IMR-90 (cell line): ENCODE data around the gene EPS8. TPM values are rescaled to one million over a fixed set of nuclear protein-coding genes. Genes with fewer than 3 reads are reported as not detected.

Experiments used
- ATAC-seq: fragments of 200-7000 bp; cut with Tn5 transposase; 2 replicates; pipeline ENCODE4 v1.9.1; 2020; ENCODE audit warnings: low read depth, mild to moderate bottlenecking, moderate library complexity
- BruUV-seq: library from RNA; stranded (reverse); fragments of 400-500 nt; replicated peaks from 2 replicates; lab custom pipeline; 2021; lab: Mats Ljungman, UMichigan
- CTCF ChIA-PET: fragments of 300-600 bp; formaldehyde crosslinking; extraction: SDS; loops from one replicate; lab custom pipeline; 2021; ENCODE audit warnings: antibody characterized with exemption; lab: Yijun Ruan, JAX
- POLR2A ChIA-PET: fragments of 300-600 bp; sonication (Branson Sonifier 250); formaldehyde crosslinking; loops from one replicate; lab custom pipeline; 2022; ENCODE audit warnings: antibody characterized with exemption; ENCODE audit not compliant: unreplicated experiment; lab: Charles Lee
- DNase-seq: peaks from one replicate; pipeline ENCODE4 v3.0.0; 2013
- H2AFZ ChIP-seq: replicated peaks from 2 replicates; pipeline ENCODE3; 2013; ENCODE audit warnings: low read length, mild to moderate bottlenecking; ENCODE audit not compliant: poor library complexity
- H2AK5ac ChIP-seq: 2 replicates; pipeline ENCODE4 v1.6.1; 2013; ENCODE audit warnings: low read depth, low read length, inconsistent platforms
- H2AK9ac ChIP-seq: replicated peaks from 2 replicates; pipeline ENCODE3; 2013; ENCODE audit warnings: mild to moderate bottlenecking, low read depth, low read length, moderate library complexity; ENCODE audit not compliant: poor library complexity
- H2BK120ac ChIP-seq: 2 replicates; pipeline ENCODE4 v1.6.1; 2013; ENCODE audit warnings: low read depth, low read length, inconsistent platforms
- H2BK15ac ChIP-seq: 3 replicates; pipeline ENCODE4 v1.6.1; 2013; ENCODE audit warnings: low read depth, low read length, inconsistent platforms
- H2BK20ac ChIP-seq: 2 replicates; pipeline ENCODE4 v1.6.1; 2013; ENCODE audit warnings: low read depth, mild to moderate bottlenecking, inconsistent platforms, low read length, moderate library complexity
- H2BK5ac ChIP-seq: 2 replicates; pipeline ENCODE4 v1.6.1; 2013; ENCODE audit warnings: mild to moderate bottlenecking, low read depth, low read length, inconsistent platforms; ENCODE audit not compliant: poor library complexity, severe bottlenecking
- H3K14ac ChIP-seq: replicated peaks from 2 replicates; pipeline ENCODE4 v1.6.1; 2013; ENCODE audit warnings: low read depth, low read length, inconsistent platforms
- H3K18ac ChIP-seq: 2 replicates; pipeline ENCODE4 v1.6.1; 2013; ENCODE audit warnings: low read depth, low read length, control low read depth
- H3K23ac ChIP-seq: 2 replicates; pipeline ENCODE4 v1.6.1; 2013; ENCODE audit warnings: low read depth, low read length, inconsistent platforms
- H3K27ac ChIP-seq: 2 replicates; pipeline ENCODE4 v1.5.1; 2013; ENCODE audit warnings: mild to moderate bottlenecking, control low read depth, low read length; ENCODE audit not compliant: insufficient read depth
- H3K27me3 ChIP-seq: 2 replicates; pipeline ENCODE4 v1.6.1; 2013; ENCODE audit warnings: low read length; ENCODE audit not compliant: control insufficient read depth, insufficient read depth
- H3K36me3 ChIP-seq: 2 replicates; pipeline ENCODE4 v1.6.1; 2013; ENCODE audit warnings: low read length, mixed read lengths; ENCODE audit not compliant: control insufficient read depth, insufficient read depth
- H3K4ac ChIP-seq: 2 replicates; pipeline ENCODE4 v1.6.1; 2013; ENCODE audit warnings: low read depth, low read length, inconsistent platforms
- H3K4me1 ChIP-seq: 2 replicates; pipeline ENCODE4 v1.6.1; 2013; ENCODE audit warnings: low read length, mixed read lengths; ENCODE audit not compliant: control insufficient read depth, insufficient read depth
- H3K4me2 ChIP-seq: 2 replicates; pipeline ENCODE4 v1.6.1; 2013; ENCODE audit warnings: low read depth, mild to moderate bottlenecking, control low read depth, low read length, moderate library complexity
- H3K4me3 ChIP-seq: 2 replicates; pipeline ENCODE4 v1.5.1; 2013; ENCODE audit warnings: low read depth, mild to moderate bottlenecking, control low read depth, low read length, moderate library complexity; ENCODE audit not compliant: insufficient read depth
- H3K56ac ChIP-seq: 2 replicates; pipeline ENCODE4 v1.6.1; 2013; ENCODE audit warnings: low read length, inconsistent platforms; ENCODE audit not compliant: insufficient read depth; ENCODE audit errors: extremely low read depth
- H3K79me1 ChIP-seq, 2 experiments: 2 replicates each; pipeline ENCODE4 v1.6.1; 2013; ENCODE audit warnings: low read length in 2 of 2, inconsistent platforms in 1 of 2, low read depth in 1 of 2
- H3K9ac ChIP-seq: 2 replicates; pipeline ENCODE4 v1.6.1; 2013; ENCODE audit warnings: low read depth, low read length, control low read depth
- H3K9me1 ChIP-seq: 2 replicates; pipeline ENCODE4 v1.6.1; 2013; ENCODE audit warnings: low read length, inconsistent platforms; ENCODE audit not compliant: insufficient read depth
- H3K9me3 ChIP-seq: 2 replicates; pipeline ENCODE4 v1.6.1; 2013; ENCODE audit warnings: low read length; ENCODE audit not compliant: control insufficient read depth, insufficient read depth
- H4K20me1 ChIP-seq: 2 replicates; pipeline ENCODE4 v1.6.1; 2013; ENCODE audit warnings: low read length, inconsistent platforms; ENCODE audit not compliant: insufficient read depth
- H4K5ac ChIP-seq: 2 replicates; pipeline ENCODE4 v1.6.1; 2013; ENCODE audit warnings: mild to moderate bottlenecking, low read depth, low read length, control low read depth
- H4K8ac ChIP-seq, 2 experiments: 2 replicates each; pipeline ENCODE4 v1.6.1; 2013; ENCODE audit warnings: low read depth in 2 of 2, low read length in 2 of 2, control low read depth in 1 of 2, inconsistent platforms in 1 of 2
- H4K91ac ChIP-seq: 2 replicates; pipeline ENCODE4 v1.6.1; 2013; ENCODE audit warnings: low read depth, low read length, inconsistent platforms; ENCODE audit not compliant: insufficient read depth
- BHLHE40 ChIP-seq: fragments of 150-350 bp; IDR thresholded peaks from 2 replicates; pipeline ENCODE4 v1.6.1; 2016; ENCODE audit warnings: mild to moderate bottlenecking, low read depth, low read length
- CEBPB ChIP-seq: IDR thresholded peaks from 2 replicates; pipeline ENCODE4 v1.6.1; 2012; ENCODE audit warnings: low read depth, low read length, improper control_type of control experiment
- CHD1 ChIP-seq: IDR thresholded peaks from 2 replicates; pipeline ENCODE4 v1.6.1; 2012; ENCODE audit warnings: low read depth, low read length, improper control_type of control experiment
- FOS ChIP-seq: fragments of 150-350 bp; IDR thresholded peaks from 2 replicates; pipeline ENCODE4 v1.6.1; 2016; ENCODE audit warnings: low read depth, low read length
- MAFK ChIP-seq: IDR thresholded peaks from 2 replicates; pipeline ENCODE4 v1.6.1; 2012; ENCODE audit warnings: low read depth, low read length, improper control_type of control experiment
- MAZ ChIP-seq: IDR thresholded peaks from 2 replicates; pipeline ENCODE4 v1.6.1; 2012; ENCODE audit warnings: low read depth, mild to moderate bottlenecking, low read length, improper control_type of control experiment, moderate library complexity, borderline replicate concordance
- MXI1 ChIP-seq: IDR thresholded peaks from 2 replicates; pipeline ENCODE4 v1.6.1; 2012; ENCODE audit warnings: low read depth, mild to moderate bottlenecking, low read length, moderate library complexity, borderline replicate concordance
- NFE2L2 ChIP-seq: fragments of 150-350 bp; IDR thresholded peaks from 2 replicates; pipeline ENCODE4 v1.6.1; 2016; ENCODE audit warnings: low read depth, mild to moderate bottlenecking, low read length
- POLR2A ChIP-seq: IDR thresholded peaks from 2 replicates; pipeline ENCODE4 v1.6.1; 2012; ENCODE audit warnings: mild to moderate bottlenecking, low read depth, low read length
- RAD21 ChIP-seq: IDR thresholded peaks from 2 replicates; pipeline ENCODE4 v1.6.1; 2012; ENCODE audit warnings: low read length, improper control_type of control experiment
- RFX5 ChIP-seq: IDR thresholded peaks from 2 replicates; pipeline ENCODE4 v1.8.0; 2012; ENCODE audit warnings: low read depth, mild to moderate bottlenecking, low read length, moderate library complexity
- SMC3 ChIP-seq: fragments of 150-350 bp; IDR thresholded peaks from 2 replicates; pipeline ENCODE4 v1.6.1; 2016; ENCODE audit warnings: low read depth, mild to moderate bottlenecking, antibody characterized with exemption, low read length, moderate library complexity
- WGBS, 2 experiments: methylation state at CpG; one replicate each; pipeline versions ENCODE4 v1.1.5 to v1.1.7; 2013; ENCODE audit warnings: missing lambda C conversion rate in 2 of 2; ENCODE audit not compliant: insufficient read length in 1 of 2; ENCODE audit errors: extremely low coverage in 2 of 2; 5-methylcytosine and 5-hydroxymethylcytosine counted together
- dilution Hi-C: fragments of 300-500 bp; cut with HindIII; formaldehyde crosslinking; loops from one replicate; pipeline ENCODE4 v1.14.3; 2018; ENCODE audit warnings: low sequenced_read_pairs; ENCODE audit not compliant: unreplicated experiment
- in situ Hi-C: fragments of 300-500 bp; cut with MboI; formaldehyde crosslinking; loops from 3 replicates; pipeline ENCODE4 v1.14.3; 2019; ENCODE audit warnings: low sequenced_read_pairs, inconsistent platforms, mixed read lengths
- intact Hi-C: fragments of 100-400 bp; cut with micrococcal nuclease; formaldehyde crosslinking; loops from 2 replicates; pipeline ENCODE4 v1.10.0; 2022
- polyA plus RNA-seq, 3 experiments: library from polyadenylated mRNA; depleted of rRNA; stranded (reverse); fragments of >200 nt; gene quantifications; 2 replicates each; pipeline ENCODE4 v1.2.3, GENCODE V29; 2012; ENCODE audit warnings: low replicate concordance in 1 of 3
- total RNA-seq: library from RNA; depleted of rRNA; stranded (reverse); fragments of >200 nt; gene quantifications from 2 replicates; pipeline ENCODE4 v1.2.3, GENCODE V29; 2012
- TF ChIP-seq, protein P1 (sequence below): fragments of 150-350 bp; IDR thresholded peaks from 2 replicates; pipeline ENCODE4 v1.6.1; 2017; ENCODE audit warnings: mild to moderate bottlenecking, antibody characterized with exemption, low read length, low read depth
- TF ChIP-seq, protein P2 (sequence below): conservative IDR thresholded peaks from 2 replicates; pipeline ENCODE4 v1.5.1; 2012; ENCODE audit warnings: mild to moderate bottlenecking, low read depth, low read length, improper control_type of control experiment
- TF ChIP-seq, protein P3 (sequence below): fragments of 150-350 bp; IDR thresholded peaks from 2 replicates; pipeline ENCODE4 v1.6.1; 2016; ENCODE audit warnings: low read depth, mild to moderate bottlenecking, low read length, moderate library complexity, borderline replicate concordance

EPS8 gene
- total and polyA plus RNA-seq, 2 of the 4 experiments (the other 2 are of a cell fraction) = 45.1 to 104 TPM

DNA sequence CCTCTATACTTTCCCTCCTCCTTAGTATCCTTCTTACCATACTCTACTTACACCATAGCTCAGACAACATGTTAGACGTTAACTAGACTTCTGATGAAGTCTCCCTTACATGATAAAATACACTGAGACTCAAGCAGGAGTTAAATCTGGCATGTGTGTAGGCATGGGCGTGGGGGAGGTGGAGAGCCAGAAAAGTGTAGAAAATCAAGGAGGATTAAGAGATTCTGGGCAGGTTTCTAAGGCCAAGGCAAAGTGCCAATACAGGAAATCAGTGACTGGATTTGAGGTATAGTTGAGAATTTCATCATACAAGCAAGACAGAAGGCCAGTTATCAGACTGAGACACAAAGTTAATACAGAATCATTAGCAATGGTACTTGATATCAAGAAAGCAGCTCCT, 37.4 kb downstream of the EPS8 start:
- H2BK120ac ChIP-seq = peak overlapping the region; percentile 59
- peak overlapping the region; percentile 69; the same call in 1 of the 2 replicates for H2AK5ac ChIP-seq
- H2BK5ac ChIP-seq = peak overlapping the region; percentile 56
- peak overlapping the region; percentile 84; the same call in 2 of the 3 replicates for H2BK15ac ChIP-seq
- no peak overlapping the region for H4K8ac ChIP-seq
- H2AK9ac ChIP-seq = no peak overlapping the region
- peak overlapping the region; percentile 25; the same call in 1 of the 2 replicates for H3K27ac ChIP-seq
- H3K14ac ChIP-seq = peak overlapping the region; percentile 18; the same call in 1 of the 2 replicates
- peaks cover 30 to 68% of the 10 kb centered on the region in 2 experiments for H3K79me1 ChIP-seq
- H3K4ac ChIP-seq = peak overlapping the region; percentile 51; the same call in 1 of the 2 replicates
- no TSS peak for BruUV-seq
- H3K36me3 ChIP-seq = no peaks in the 10 kb centered on the region
- H3K23ac ChIP-seq = peak overlapping the region; percentile 8; the same call in 1 of the 2 replicates
- DNase-seq (no peak), ATAC-seq (no peak)
- H2BK20ac ChIP-seq = 0 out of 2 replicates have a peak overlapping the region, but pooled peaks have one; percentile 81
- 0 out of 2 replicates have a peak overlapping the region, but pooled peaks have one; percentile 0 for H3K56ac ChIP-seq
- TF ChIP-seq, protein P1, sequence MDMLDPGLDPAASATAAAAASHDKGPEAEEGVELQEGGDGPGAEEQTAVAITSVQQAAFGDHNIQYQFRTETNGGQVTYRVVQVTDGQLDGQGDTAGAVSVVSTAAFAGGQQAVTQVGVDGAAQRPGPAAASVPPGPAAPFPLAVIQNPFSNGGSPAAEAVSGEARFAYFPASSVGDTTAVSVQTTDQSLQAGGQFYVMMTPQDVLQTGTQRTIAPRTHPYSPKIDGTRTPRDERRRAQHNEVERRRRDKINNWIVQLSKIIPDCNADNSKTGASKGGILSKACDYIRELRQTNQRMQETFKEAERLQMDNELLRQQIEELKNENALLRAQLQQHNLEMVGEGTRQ = no peak
- TF ChIP-seq CHD1 (no peak), MAZ (no peak), MAFK (no peak), CEBPB (no peak), RAD21 (no peak), FOS (no peak), POLR2A (no peak), NFE2L2 (no peak), SMC3 (no peak), MXI1 (no peak), RFX5 (no peak), BHLHE40 (no peak)
- TF ChIP-seq, protein P2, sequence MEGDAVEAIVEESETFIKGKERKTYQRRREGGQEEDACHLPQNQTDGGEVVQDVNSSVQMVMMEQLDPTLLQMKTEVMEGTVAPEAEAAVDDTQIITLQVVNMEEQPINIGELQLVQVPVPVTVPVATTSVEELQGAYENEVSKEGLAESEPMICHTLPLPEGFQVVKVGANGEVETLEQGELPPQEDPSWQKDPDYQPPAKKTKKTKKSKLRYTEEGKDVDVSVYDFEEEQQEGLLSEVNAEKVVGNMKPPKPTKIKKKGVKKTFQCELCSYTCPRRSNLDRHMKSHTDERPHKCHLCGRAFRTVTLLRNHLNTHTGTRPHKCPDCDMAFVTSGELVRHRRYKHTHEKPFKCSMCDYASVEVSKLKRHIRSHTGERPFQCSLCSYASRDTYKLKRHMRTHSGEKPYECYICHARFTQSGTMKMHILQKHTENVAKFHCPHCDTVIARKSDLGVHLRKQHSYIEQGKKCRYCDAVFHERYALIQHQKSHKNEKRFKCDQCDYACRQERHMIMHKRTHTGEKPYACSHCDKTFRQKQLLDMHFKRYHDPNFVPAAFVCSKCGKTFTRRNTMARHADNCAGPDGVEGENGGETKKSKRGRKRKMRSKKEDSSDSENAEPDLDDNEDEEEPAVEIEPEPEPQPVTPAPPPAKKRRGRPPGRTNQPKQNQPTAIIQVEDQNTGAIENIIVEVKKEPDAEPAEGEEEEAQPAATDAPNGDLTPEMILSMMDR = no peak
- TF ChIP-seq, protein P3, sequence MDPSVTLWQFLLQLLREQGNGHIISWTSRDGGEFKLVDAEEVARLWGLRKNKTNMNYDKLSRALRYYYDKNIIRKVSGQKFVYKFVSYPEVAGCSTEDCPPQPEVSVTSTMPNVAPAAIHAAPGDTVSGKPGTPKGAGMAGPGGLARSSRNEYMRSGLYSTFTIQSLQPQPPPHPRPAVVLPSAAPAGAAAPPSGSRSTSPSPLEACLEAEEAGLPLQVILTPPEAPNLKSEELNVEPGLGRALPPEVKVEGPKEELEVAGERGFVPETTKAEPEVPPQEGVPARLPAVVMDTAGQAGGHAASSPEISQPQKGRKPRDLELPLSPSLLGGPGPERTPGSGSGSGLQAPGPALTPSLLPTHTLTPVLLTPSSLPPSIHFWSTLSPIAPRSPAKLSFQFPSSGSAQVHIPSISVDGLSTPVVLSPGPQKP = no peak
- H4K5ac ChIP-seq = peak overlapping the region; percentile 35; the same call in 1 of the 2 replicates
- peaks cover 18% of the 10 kb centered on the region for H3K4me1 ChIP-seq
- H4K91ac ChIP-seq = no peak overlapping the region
- peak overlapping the region; percentile 58; the same call in 1 of the 2 replicates for H3K18ac ChIP-seq
- no peak overlapping the region for H3K4me3 ChIP-seq
- in situ Hi-C loops (no loop called here), dilution Hi-C loops (no loop called here), intact Hi-C loops (no loop called here)
- no peaks in the 10 kb centered on the region for H3K9me3 ChIP-seq
- H3K27me3 ChIP-seq = no peaks in the 10 kb centered on the region
- H4K20me1 ChIP-seq = peaks cover 22% of the 10 kb centered on the region; the same call in 1 of the 2 replicates
- no CpG with 5 or more reads among the region's 2 CpGs for WGBS, 2 experiments
- ChIA-PET CTCF (no interaction called here), POLR2A (no interaction called here)
- peaks cover 18% of the 10 kb centered on the region for H3K9me1 ChIP-seq
- no peak overlapping the region for H3K4me2 ChIP-seq
- H3K9ac ChIP-seq = no peak overlapping the region
- no peak overlapping the region for H2AFZ ChIP-seq
